BJ (cell line): ENCODE results near the gene TSKU. TPM values are rescaled to one million over a fixed set of nuclear protein-coding genes. Genes with fewer than 3 reads are reported as not detected.
A peak's percentile ranks its signal among the peaks of the same experiment; 100 is the strongest.

Experiments
- CTCF ChIA-PET: fragments of 350-600 bp; formaldehyde crosslinking; extraction: SDS; loops from one replicate; lab custom pipeline; 2021; ENCODE audit warnings: antibody characterized with exemption, inconsistent platforms; lab: Yijun Ruan, JAX
- POLR2A ChIA-PET: fragments of 300-600 bp; sonication (Branson Sonifier 250); formaldehyde crosslinking; extraction: SDS; loops from one replicate; lab custom pipeline; 2021; ENCODE audit warnings: antibody characterized with exemption; lab: Charles Lee
- DNase-seq: peaks from one replicate; pipeline ENCODE4 v3.0.0-alpha.2; 2011; ENCODE audit warnings: low read depth
- H3K27me3 ChIP-seq: 2 replicates; pipeline ENCODE4 v1.6.0; 2011; ENCODE audit warnings: low read length; ENCODE audit not compliant: control insufficient read depth, insufficient read depth
- H3K36me3 ChIP-seq: 2 replicates; pipeline ENCODE4 v1.5.1; 2011; ENCODE audit warnings: low read length; ENCODE audit not compliant: control insufficient read depth, insufficient read depth
- H3K4me3 ChIP-seq: 2 replicates; pipeline ENCODE4 v1.5.1; 2011; ENCODE audit warnings: low read depth, mild to moderate bottlenecking, control low read depth, low read length
- polyA plus RNA-seq: library from polyadenylated mRNA; depleted of rRNA; stranded (reverse); fragments of >200 nt; gene quantifications from 2 replicates; pipeline ENCODE4 v1.2.3, GENCODE V29; 2011
- TF ChIP-seq, protein P1 (sequence below): IDR thresholded peaks from 2 replicates; pipeline ENCODE4 v1.5.1; 2011; ENCODE audit warnings: low read depth, mild to moderate bottlenecking, control low read depth, inconsistent platforms, low read length, moderate library complexity; ENCODE audit not compliant: insufficient read depth

Gene TSKU
- polyA plus RNA-seq, 1 experiment, result 27.3 TPM

DNA sequence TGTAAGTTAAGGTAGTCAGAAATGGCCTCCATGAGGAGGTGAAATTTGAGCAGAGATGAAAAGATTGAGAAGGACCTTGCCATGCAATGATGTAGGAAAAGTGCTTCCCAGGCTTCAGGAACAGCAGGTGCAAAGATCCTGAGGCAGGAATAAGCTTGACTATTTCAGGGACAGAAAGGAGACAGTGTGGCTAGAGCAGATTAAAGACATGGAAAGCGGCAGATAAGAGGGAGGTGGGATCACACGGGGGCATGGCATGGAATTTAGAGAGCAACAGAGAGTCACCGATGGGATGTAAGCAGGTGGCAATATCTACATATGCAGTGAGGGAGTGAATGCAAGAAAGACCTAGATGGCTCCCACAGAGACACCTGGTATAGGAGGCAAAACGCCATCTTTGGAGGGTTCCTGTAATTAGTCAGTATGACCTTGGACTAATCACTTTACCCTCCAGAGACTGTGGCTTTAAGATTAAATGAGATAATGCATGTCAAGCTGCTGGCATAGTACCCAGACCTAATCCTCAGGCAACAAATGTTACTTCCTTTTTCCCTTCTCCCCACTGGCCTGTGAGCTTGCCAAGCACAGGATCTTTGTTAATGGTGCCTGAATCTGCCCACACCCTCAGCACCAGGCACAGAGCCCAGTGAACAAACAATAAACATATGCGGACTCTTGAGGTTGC, 52.9 kb downstream of the TSKU start:
- ChIA-PET POLR2A (no interaction called here), CTCF (interaction anchor here (0.6 to 1.3 kb wide), 10 partner anchors 12 to 114 kb away, joined by 3 to 6 read pairs (median 3); partner anchors contain the start of gene ACER3)
- H3K4me3 ChIP-seq, result no peak overlapping the region
- H3K27me3 ChIP-seq, result peaks cover 27% of the 10 kb centered on the region
- peak; percentile 59 for DNase-seq
- H3K36me3 ChIP-seq, result no peaks in the 10 kb centered on the region
- TF ChIP-seq, protein P1, sequence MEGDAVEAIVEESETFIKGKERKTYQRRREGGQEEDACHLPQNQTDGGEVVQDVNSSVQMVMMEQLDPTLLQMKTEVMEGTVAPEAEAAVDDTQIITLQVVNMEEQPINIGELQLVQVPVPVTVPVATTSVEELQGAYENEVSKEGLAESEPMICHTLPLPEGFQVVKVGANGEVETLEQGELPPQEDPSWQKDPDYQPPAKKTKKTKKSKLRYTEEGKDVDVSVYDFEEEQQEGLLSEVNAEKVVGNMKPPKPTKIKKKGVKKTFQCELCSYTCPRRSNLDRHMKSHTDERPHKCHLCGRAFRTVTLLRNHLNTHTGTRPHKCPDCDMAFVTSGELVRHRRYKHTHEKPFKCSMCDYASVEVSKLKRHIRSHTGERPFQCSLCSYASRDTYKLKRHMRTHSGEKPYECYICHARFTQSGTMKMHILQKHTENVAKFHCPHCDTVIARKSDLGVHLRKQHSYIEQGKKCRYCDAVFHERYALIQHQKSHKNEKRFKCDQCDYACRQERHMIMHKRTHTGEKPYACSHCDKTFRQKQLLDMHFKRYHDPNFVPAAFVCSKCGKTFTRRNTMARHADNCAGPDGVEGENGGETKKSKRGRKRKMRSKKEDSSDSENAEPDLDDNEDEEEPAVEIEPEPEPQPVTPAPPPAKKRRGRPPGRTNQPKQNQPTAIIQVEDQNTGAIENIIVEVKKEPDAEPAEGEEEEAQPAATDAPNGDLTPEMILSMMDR, result no peak

DNA sequence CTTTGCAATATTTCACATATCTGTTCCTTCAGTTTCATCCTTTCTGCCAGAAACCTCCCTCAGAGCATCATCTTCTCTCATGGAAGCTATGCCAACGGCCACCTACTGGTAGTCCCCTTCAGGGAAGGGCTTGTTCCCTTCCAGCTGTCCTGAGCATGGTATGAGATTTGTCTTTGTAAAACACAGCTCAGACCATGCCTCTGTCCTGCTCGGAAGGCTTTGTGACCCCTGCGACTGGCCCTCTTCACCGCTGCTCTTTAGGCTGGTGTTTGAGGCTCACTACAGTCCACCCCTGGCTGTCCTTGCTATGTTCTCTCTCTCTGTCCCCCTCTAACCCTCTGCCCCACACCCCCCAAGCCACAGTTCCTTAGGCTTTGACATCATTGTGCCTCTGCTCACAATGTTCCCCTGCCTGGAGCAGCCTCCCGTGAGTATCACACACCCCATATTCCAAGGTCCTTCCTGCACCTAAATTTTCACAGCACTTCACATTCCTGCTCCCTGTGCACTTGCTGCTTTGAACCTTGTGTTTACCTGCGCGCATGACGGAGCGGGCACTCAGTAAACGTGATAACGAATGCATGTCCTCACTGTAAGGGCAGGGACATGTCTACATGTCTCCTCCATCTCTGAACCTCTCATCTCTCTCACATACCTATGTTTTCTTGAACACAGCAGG, 53.6 kb downstream of the TSKU start:
- Histone ChIP-seq H3K27me3 (peaks cover 27% of the 10 kb centered on the region), H3K36me3 (no peaks in the 10 kb centered on the region), H3K4me3 (no peak overlapping the region)
- TF ChIP-seq, protein P1, result peak; percentile 51
- ChIA-PET CTCF (interaction anchor here (0.9 to 1.3 kb wide), 4 partner anchors 22 to 103 kb away, joined by 3 to 6 read pairs (median 4); no protein-coding TSS in a partner anchor), POLR2A (no interaction called here)
- DNase-seq, result no peak

DNA sequence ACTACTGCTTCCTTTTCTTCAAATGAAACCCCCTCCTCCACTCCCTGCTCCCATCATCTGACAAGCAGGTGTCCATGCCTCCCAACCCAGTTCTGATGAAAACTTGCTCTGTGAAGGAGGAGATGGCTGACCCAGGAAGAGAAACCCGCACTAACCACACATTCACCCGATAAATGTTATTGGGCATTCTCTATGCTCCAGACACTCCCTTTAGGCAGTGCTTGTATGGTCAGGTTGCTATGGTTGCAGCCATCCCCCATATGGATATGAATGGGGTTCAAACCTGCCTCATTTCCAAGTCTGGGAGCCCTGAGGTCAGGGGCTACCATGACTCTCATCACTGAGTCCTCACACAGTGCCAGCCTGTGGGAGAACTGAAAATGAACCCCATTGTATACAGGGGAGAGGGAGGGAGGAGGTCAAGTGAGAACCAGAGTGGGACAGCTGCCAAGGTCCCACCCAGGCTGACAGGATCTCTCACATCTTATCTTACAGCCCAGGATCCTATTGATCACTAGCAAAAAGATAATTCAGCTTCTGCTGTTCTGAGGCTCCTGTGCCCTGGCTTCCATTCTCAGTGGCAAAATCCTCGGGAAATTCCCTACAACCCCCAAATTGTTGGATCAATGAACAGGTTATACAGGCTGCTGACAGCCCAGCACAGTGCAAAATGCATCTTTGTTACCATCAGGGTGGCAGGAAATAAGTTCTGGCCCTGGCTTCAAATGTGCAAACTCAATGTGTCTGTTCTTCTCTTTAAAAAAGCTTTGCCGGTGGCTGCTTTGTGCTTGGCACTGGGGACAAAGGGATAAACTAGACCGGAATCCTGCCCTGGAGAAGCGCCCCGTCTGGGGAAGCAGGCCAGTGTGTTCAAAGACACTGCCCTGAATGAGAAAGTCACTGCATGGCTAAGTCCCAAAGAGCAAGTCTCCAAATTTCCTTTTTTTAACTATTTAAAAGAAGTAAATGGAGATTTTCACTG, 54.8 kb downstream of the TSKU start:
- H3K36me3 ChIP-seq, result no peaks in the 10 kb centered on the region
- TF ChIP-seq, protein P1, result no peak
- CTCF ChIA-PET, result interaction anchor here (0.7 to 1.2 kb wide), 5 partner anchors 28 to 116 kb away, joined by 3 read pairs; no protein-coding TSS in a partner anchor
- no peak for DNase-seq
- no peak overlapping the region for H3K4me3 ChIP-seq
- H3K27me3 ChIP-seq, result peaks cover 26% of the 10 kb centered on the region
- POLR2A ChIA-PET, result no interaction called here

DNA sequence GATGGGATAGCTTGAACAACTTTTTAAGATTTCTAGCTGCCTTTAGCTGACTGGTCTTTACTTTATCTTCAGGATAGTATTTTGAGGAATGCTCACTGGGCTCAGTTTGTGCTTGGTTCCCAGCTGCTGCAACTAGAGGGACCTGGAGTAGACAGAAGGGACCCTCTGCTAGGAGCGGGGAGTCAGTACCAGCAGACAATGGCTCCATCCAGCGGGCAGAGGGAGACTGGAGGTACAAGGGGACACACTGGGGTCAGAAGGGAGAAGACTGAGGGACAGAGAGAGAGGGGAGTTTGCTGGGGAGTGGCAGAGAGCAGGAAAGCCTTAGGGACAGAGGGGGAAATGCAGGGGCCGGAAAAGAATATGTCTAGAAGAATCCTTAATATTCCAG, 55.5 kb downstream of the TSKU start:
- ChIA-PET CTCF (interaction anchor here (0.7 to 1.2 kb wide), 5 partner anchors 29 to 117 kb away, joined by 3 read pairs; no protein-coding TSS in a partner anchor), POLR2A (no interaction called here)
- DNase-seq, result no peak
- TF ChIP-seq, protein P1, result peak; percentile 20; the same call in 1 of the 2 replicates
- no peaks in the 10 kb centered on the region for H3K36me3 ChIP-seq
- H3K27me3 ChIP-seq, result peaks cover 24% of the 10 kb centered on the region
- no peak overlapping the region for H3K4me3 ChIP-seq
